Measurements from ENCODE around the gene HMCN2.

- TF ChIP-seq CTCF (conservative IDR thresholded peaks at IDR 0.05; ENCODE audit: low read length) (no peak), EZH2phosphoT487 (IDR thresholded peaks at IDR 0.05; ENCODE audit: borderline replicate concordance) (no peak)
These were observed 212.0 kb downstream of the HMCN2 start for GRCh38 chr9:130477564-130477963.
